GM23338 (cell line): ENCODE results near the gene CXCL12. TPM values are rescaled to one million over a fixed set of nuclear protein-coding genes. Genes with fewer than 3 reads are reported as not detected.

ENCODE experiments used
- ATAC-seq: fragments of 200-7000 bp; cut with Tn5 transposase; 3 replicates; pipeline ENCODE4 v1.9.1; 2020
- DNase-seq: peaks from one replicate; pipeline ENCODE4 v3.0.0-alpha.2; 2015; ENCODE audit warnings: low spot score
- H2AFZ ChIP-seq: fragments of 200-600 bp; sonication (generic); 2 replicates; pipeline ENCODE4 v1.8.0; 2016; ENCODE audit warnings: antibody characterized with exemption, mild to moderate bottlenecking, moderate library complexity
- H3F3A ChIP-seq: fragments of 200-600 bp; sonication (generic); replicated peaks from 2 replicates; pipeline ENCODE4 v1.8.0; 2017; ENCODE audit warnings: antibody characterized with exemption, mixed run types, low read depth
- H3K27ac ChIP-seq: fragments of 200-600 bp; sonication (generic); 2 replicates; pipeline ENCODE4 v1.6.1; 2016; ENCODE audit warnings: low read depth
- H3K27me3 ChIP-seq: fragments of 200-600 bp; sonication (generic); 2 replicates; pipeline ENCODE4 v1.8.0; 2016; ENCODE audit warnings: mild to moderate bottlenecking, mixed run types, moderate library complexity; ENCODE audit not compliant: insufficient read depth
- H3K36me3 ChIP-seq: fragments of 200-600 bp; sonication (generic); 2 replicates; pipeline ENCODE4 v1.8.0; 2016; ENCODE audit warnings: mild to moderate bottlenecking; ENCODE audit not compliant: insufficient read depth
- H3K4me1 ChIP-seq: fragments of 200-600 bp; sonication (generic); 2 replicates; pipeline ENCODE4 v1.8.0; 2016; ENCODE audit warnings: mild to moderate bottlenecking, moderate library complexity; ENCODE audit not compliant: insufficient read depth
- H3K4me2 ChIP-seq: fragments of 200-600 bp; sonication (generic); 2 replicates; pipeline ENCODE4 v1.7.1; 2017; ENCODE audit warnings: mixed run types
- H3K4me3 ChIP-seq: fragments of 200-600 bp; sonication (generic); 2 replicates; pipeline ENCODE4 v1.6.1; 2016; ENCODE audit warnings: mixed run types
- H3K79me2 ChIP-seq: fragments of 200-600 bp; sonication (generic); replicated peaks from 2 replicates; pipeline ENCODE4 v1.8.0; 2017; ENCODE audit warnings: mild to moderate bottlenecking; ENCODE audit not compliant: insufficient read depth
- H3K9me2 ChIP-seq: fragments of 200-600 bp; sonication (generic); 2 replicates; pipeline ENCODE4 v1.8.0; 2017; ENCODE audit not compliant: insufficient read depth
- H4K20me1 ChIP-seq: fragments of 200-600 bp; sonication (generic); replicated peaks from 2 replicates; pipeline ENCODE4 v1.8.0; 2017; ENCODE audit warnings: mild to moderate bottlenecking; ENCODE audit not compliant: insufficient read depth
- H3K27ac Mint-ChIP-seq: 2 replicates; pipeline ENCODE4 v1.8.0; 2020; ENCODE audit warnings: inconsistent platforms, mild to moderate bottlenecking, moderate library complexity, mixed read lengths
- H3K27me3 Mint-ChIP-seq: 3 replicates; pipeline ENCODE4 v1.8.0; 2022; ENCODE audit warnings: low read depth, mild to moderate bottlenecking, moderate library complexity, mixed read lengths, inconsistent platforms; ENCODE audit not compliant: insufficient read depth, poor library complexity
- H3K36me3 Mint-ChIP-seq: 3 replicates; pipeline ENCODE4 v1.8.0; 2021; ENCODE audit warnings: low read depth, mild to moderate bottlenecking, inconsistent platforms, moderate library complexity, mixed read lengths
- H3K4me1 Mint-ChIP-seq: 3 replicates; pipeline ENCODE4 v1.8.0; 2020; ENCODE audit warnings: mild to moderate bottlenecking, inconsistent platforms, mixed read lengths
- H3K4me3 Mint-ChIP-seq: 3 replicates; pipeline ENCODE4 v1.8.0; 2021; ENCODE audit warnings: moderate library complexity, mild to moderate bottlenecking, inconsistent platforms, mixed read lengths
- H3K9me3 Mint-ChIP-seq: 3 replicates; pipeline ENCODE4 v1.8.0; 2020; ENCODE audit warnings: moderate library complexity, mild to moderate bottlenecking, inconsistent platforms, mixed read lengths
- CREB1 ChIP-seq: fragments of 250-450 bp; sonication (Bioruptor Pico); IDR thresholded peaks from 2 replicates; pipeline ENCODE4 v1.5.0; 2020; ENCODE audit warnings: low read depth, mild to moderate bottlenecking, moderate library complexity
- CTCF ChIP-seq, 2 experiments: fragments of 200-600 bp in 1 of 2; sonication (generic) in 1 of 2; conservative IDR thresholded peaks; 2 replicates each; pipeline versions ENCODE4 v1.5.1 to v1.6.1; 2016 to 2017; ENCODE audit warnings: antibody characterized with exemption in 2 of 2, low read depth in 2 of 2, mild to moderate bottlenecking in 2 of 2, moderate library complexity in 1 of 2
- ETS1 ChIP-seq: IDR thresholded peaks from 2 replicates; pipeline ENCODE4 v1.6.1; 2016; ENCODE audit warnings: antibody characterized with exemption
- EZH2 ChIP-seq: fragments of 200-600 bp; sonication (generic); IDR thresholded peaks from one replicate; pipeline ENCODE4 v1.8.0; 2017; ENCODE audit warnings: antibody characterized with exemption, mild to moderate bottlenecking, low read depth; ENCODE audit not compliant: unreplicated experiment
- NANOG ChIP-seq: IDR thresholded peaks from 2 replicates; pipeline ENCODE4 v1.6.1; 2016; ENCODE audit warnings: antibody characterized with exemption, borderline replicate concordance
- POLR2AphosphoS5 ChIP-seq: IDR thresholded peaks from 2 replicates; pipeline ENCODE4 v1.6.1; 2016; ENCODE audit warnings: antibody characterized with exemption, low read depth
- REST ChIP-seq: IDR thresholded peaks from one replicate; pipeline ENCODE4 v1.6.1; 2018; ENCODE audit warnings: antibody characterized with exemption; ENCODE audit not compliant: unreplicated experiment
- STAT1 ChIP-seq: IDR thresholded peaks from one replicate; pipeline ENCODE4 v1.6.1; 2016; ENCODE audit warnings: antibody characterized with exemption; ENCODE audit not compliant: unreplicated experiment
- ZNF331 ChIP-seq: fragments of 250-450 bp; sonication (Bioruptor Pico); IDR thresholded peaks from 2 replicates; pipeline ENCODE4 v1.5.0; 2020; ENCODE audit warnings: low read depth, mild to moderate bottlenecking, moderate library complexity
- polyA plus RNA-seq: library from polyadenylated mRNA; unstranded; fragments of >200 nt; fragmentation: Nextera tagmentation; extraction: Ambion mirVana; gene quantifications from 2 replicates; pipeline ENCODE4 v1.2.1, GENCODE V29; 2016
- total RNA-seq: library from RNA; depleted of rRNA; stranded (reverse); fragments of >200 nt; shearing (Covaris generic); gene quantifications from 2 replicates; pipeline ENCODE4 v1.2.3, GENCODE V29; 2014

Gene CXCL12
- total and polyA plus RNA-seq, 2 experiments from 2014 or later = 53.8 to 58.5 TPM

GRCh38 chr10:44340557-44340956 lies 44.3 kb downstream of the CXCL12 start:
- Histone ChIP-seq H3K4me1 (peaks cover 10% of the 10 kb centered on the region), H3F3A (no peaks in the 10 kb centered on the region), H3K4me2 (no peak overlapping the region), H3K79me2 (no peaks in the 10 kb centered on the region), H3K27me3 (no peaks in the 10 kb centered on the region), H3K9me2 (peaks cover 12% of the 10 kb centered on the region), H2AFZ (no peak overlapping the region), H3K27ac (no peak overlapping the region), H3K36me3 (no peaks in the 10 kb centered on the region), H3K4me3 (no peak overlapping the region), H4K20me1 (no peaks in the 10 kb centered on the region)
- ATAC-seq (no peak), DNase-seq (no peak)
- H3K27ac Mint-ChIP-seq = no peak overlapping the region
- H3K9me3 Mint-ChIP-seq = peaks cover 7% of the 10 kb centered on the region
- peaks cover 35% of the 10 kb centered on the region for H3K4me1 Mint-ChIP-seq
- H3K27me3 Mint-ChIP-seq = peaks cover 10% of the 10 kb centered on the region
- no peak overlapping the region for H3K4me3 Mint-ChIP-seq
- H3K36me3 Mint-ChIP-seq = peaks cover 9% of the 10 kb centered on the region
- TF ChIP-seq ZNF331 (CRISPR knock-in tag) = no peak
- TF ChIP-seq CREB1 = no peak
- no peak for TF ChIP-seq CTCF (conservative IDR thresholded peaks at IDR 0.05; ENCODE audit: low read depth in 2 of 2)
- TF ChIP-seq ETS1 = no peak
- TF ChIP-seq EZH2 = no peak
- no peak for TF ChIP-seq STAT1

GRCh38 chr10:44339218-44339617 lies 45.7 kb downstream of the CXCL12 start:
- no peaks in the 10 kb centered on the region for H3K36me3 ChIP-seq
- no peak overlapping the region for H3K27ac ChIP-seq
- Mint-ChIP-seq H3K36me3 (no peaks in the 10 kb centered on the region; the same call in 2 of the 3 replicates), H3K27me3 (peaks cover 6% of the 10 kb centered on the region), H3K4me1 (peaks cover 31% of the 10 kb centered on the region), H3K9me3 (no peaks in the 10 kb centered on the region), H3K27ac (no peak overlapping the region), H3K4me3 (no peak overlapping the region)
- peaks cover 15% of the 10 kb centered on the region for H3K9me2 ChIP-seq
- H4K20me1 ChIP-seq = no peaks in the 10 kb centered on the region
- DNase-seq = peak; percentile 49
- no peak overlapping the region for H3K4me3 ChIP-seq
- H2AFZ ChIP-seq = no peak overlapping the region
- H3K4me1 ChIP-seq = peaks cover 9% of the 10 kb centered on the region
- H3K27me3 ChIP-seq = no peaks in the 10 kb centered on the region
- H3F3A ChIP-seq = no peaks in the 10 kb centered on the region
- no peaks in the 10 kb centered on the region for H3K79me2 ChIP-seq
- no peak overlapping the region for H3K4me2 ChIP-seq
- peak; percentile 38 for ATAC-seq
- TF ChIP-seq STAT1 (no peak), NANOG (no peak), POLR2AphosphoS5 (no peak), CREB1 (no peak), EZH2 (no peak), CTCF (conservative IDR thresholded peaks at IDR 0.05; ENCODE audit: low read depth in 2 of 2) (0 out of 4 replicates have a peak, but pooled peaks have one; percentile 14 to 17), REST (no peak)
